SK-N-MC (cell line): ENCODE measurements around the gene CCDC17.

ENCODE experiments used
- DNase-seq: peaks from one replicate; pipeline ENCODE4 v3.0.0-alpha.2; 2011; ENCODE audit warnings: low read depth, low spot score
- H3K27ac ChIP-seq: fragments of 200-600 bp; sonication (generic); 2 replicates; pipeline ENCODE4 v1.5.1; 2016; ENCODE audit warnings: mixed run types
- H3K36me3 ChIP-seq: fragments of 200-600 bp; sonication (generic); 2 replicates; pipeline ENCODE4 v1.6.1; 2017; ENCODE audit warnings: antibody characterized with exemption, low read length, mixed read lengths; ENCODE audit not compliant: insufficient read depth
- H3K4me3 ChIP-seq: fragments of 200-600 bp; sonication (generic); 2 replicates; pipeline ENCODE4 v1.5.1; 2016
- H3K9ac ChIP-seq: fragments of 200-600 bp; sonication (generic); 2 replicates; pipeline ENCODE4 v1.8.0; 2017; ENCODE audit warnings: mixed run types, mixed read lengths; ENCODE audit not compliant: insufficient read length
- H3K9me3 ChIP-seq: fragments of 200-600 bp; sonication (generic); 2 replicates; pipeline ENCODE4 v1.6.1; 2017; ENCODE audit warnings: low read depth, mild to moderate bottlenecking, antibody characterized with exemption, low read length, moderate library complexity, mixed read lengths
- EZH2 ChIP-seq: fragments of 200-600 bp; sonication (generic); IDR thresholded peaks from one replicate; pipeline ENCODE4 v1.6.1; 2017; ENCODE audit warnings: antibody characterized with exemption
- FOXP2 ChIP-seq: optimal IDR thresholded peaks from 2 replicates; pipeline ENCODE3; 2011; ENCODE audit warnings: mild to moderate bottlenecking, moderate library complexity; ENCODE audit not compliant: insufficient read depth; ENCODE audit errors: extremely low read length, control extremely low read depth
- POLR2AphosphoS5 ChIP-seq: IDR thresholded peaks from 2 replicates; pipeline ENCODE4 v1.6.1; 2012; ENCODE audit warnings: mild to moderate bottlenecking, low read depth, low read length, borderline replicate concordance

Gene CCDC17

DNA sequence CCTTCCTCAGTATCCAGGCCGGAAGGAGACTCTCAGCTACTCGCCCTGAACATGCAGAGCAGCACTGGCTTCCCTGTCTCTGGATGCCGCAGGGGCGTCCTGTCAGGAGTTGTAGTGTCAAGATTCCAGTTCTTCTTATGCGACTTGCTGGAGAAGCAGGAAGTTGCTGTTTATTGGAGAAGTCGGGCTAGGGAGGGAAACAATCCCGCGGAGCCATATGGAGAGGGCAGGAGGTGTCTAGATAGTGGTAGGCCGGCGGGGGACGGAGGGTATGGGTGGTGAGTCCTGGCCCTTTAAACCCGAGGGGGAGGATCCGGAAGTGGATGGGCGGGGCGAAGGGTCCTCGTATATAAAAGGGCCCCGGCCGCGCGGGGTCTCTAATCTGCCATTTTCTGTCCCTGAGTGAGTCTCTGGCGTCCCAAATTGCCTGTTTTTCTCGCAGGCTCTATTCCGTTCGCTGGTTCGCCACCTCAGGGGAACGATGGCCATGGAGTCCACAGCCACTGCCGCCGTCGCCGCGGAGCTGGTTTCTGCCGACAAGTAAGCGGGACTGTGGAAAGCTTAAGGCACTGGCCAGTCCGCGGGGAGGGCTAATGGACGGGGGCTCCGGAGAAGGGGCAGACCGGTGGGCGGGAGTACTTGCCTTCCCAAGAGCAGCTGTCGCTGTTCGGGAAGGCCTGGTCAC is 40.0 kb downstream of the CCDC17 start, which contains the start of gene NASP:
Gene NASP (plus strand): TSS at position 376 of the 685 bp plus-strand sequence. CDS start 106 bp downstream, at position 482.
- H3K9ac ChIP-seq = peak within 1 kb of the TSS; percentile 99
- H3K27ac ChIP-seq = peak within 1 kb of the TSS; percentile 98
- no peak for TF ChIP-seq FOXP2
- peak; percentile 99 for TF ChIP-seq POLR2AphosphoS5
- peaks cover 27% of the 10 kb centered on the region for H3K36me3 ChIP-seq
- H3K9me3 ChIP-seq = no peaks in the 10 kb centered on the region
- peak within 1 kb of the TSS; percentile 96 for H3K4me3 ChIP-seq
- peak; percentile 65 for DNase-seq

DNA sequence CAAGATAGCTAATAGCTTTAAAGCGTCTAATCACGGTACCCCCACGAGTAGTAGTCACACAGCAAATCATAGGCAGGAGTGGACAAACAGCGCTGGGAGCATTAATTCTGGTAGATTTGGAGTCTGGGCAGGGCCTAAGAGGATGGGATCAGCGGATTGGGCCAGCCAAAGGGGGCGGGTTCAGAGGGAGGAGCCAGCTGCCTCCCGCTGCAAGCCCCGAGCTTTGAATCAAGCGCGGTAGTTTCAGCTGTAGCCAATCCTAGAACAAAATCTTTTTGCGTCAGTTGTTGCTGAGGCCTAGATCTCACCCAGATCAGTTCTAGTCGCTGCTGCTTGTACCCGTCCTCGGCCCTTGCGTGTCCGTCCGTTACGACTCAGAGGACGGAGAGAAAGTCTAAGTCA is 40.6 kb downstream of the CCDC17 start:
- TF ChIP-seq FOXP2 = no peak
- TF ChIP-seq POLR2AphosphoS5 = no peak
- TF ChIP-seq EZH2 = no peak
- peak overlapping the region; percentile 98; the same call in 1 of the 2 replicates for H3K27ac ChIP-seq
- H3K36me3 ChIP-seq = peaks cover 23% of the 10 kb centered on the region
- H3K9ac ChIP-seq = peak overlapping the region; percentile 99
- H3K4me3 ChIP-seq = peak overlapping the region; percentile 96
- DNase-seq = peak; percentile 92
- H3K9me3 ChIP-seq = 0 out of 2 replicates have a peak, but pooled peaks cover 3% of the 10 kb centered on the region

DNA sequence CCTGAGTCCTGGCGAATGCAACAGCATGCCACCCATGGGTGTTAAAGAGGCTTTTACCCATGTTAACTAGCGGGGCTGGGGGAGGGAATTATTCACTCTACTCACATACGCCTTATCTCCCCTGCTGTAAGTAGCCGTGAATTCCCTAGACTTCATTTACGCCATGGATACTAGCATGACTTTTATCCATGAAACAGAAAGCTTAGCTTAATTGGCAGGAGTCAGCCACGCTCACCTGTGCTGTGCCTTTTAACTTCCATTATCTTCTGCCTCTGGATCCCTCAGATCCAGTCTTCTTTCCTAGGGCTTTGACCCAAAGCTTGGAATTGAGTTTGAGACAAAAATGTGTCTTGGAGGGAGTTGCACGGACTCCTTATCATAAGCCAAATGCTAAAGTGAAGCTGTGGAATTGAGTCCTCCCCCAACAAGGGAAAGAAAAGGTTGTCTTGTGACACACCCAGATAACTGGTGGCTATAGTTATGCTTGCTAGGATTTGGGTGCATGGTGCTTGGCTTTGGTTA is 49.7 kb downstream of the CCDC17 start:
- no peak for TF ChIP-seq EZH2
- TF ChIP-seq POLR2AphosphoS5 = no peak
- no peak for TF ChIP-seq FOXP2
- H3K9ac ChIP-seq = no peak overlapping the region
- DNase-seq = no peak
- H3K9me3 ChIP-seq = 0 out of 2 replicates have a peak, but pooled peaks cover 3% of the 10 kb centered on the region
- no peak overlapping the region for H3K4me3 ChIP-seq
- H3K27ac ChIP-seq = no peak overlapping the region
- peaks cover 20% of the 10 kb centered on the region for H3K36me3 ChIP-seq

DNA sequence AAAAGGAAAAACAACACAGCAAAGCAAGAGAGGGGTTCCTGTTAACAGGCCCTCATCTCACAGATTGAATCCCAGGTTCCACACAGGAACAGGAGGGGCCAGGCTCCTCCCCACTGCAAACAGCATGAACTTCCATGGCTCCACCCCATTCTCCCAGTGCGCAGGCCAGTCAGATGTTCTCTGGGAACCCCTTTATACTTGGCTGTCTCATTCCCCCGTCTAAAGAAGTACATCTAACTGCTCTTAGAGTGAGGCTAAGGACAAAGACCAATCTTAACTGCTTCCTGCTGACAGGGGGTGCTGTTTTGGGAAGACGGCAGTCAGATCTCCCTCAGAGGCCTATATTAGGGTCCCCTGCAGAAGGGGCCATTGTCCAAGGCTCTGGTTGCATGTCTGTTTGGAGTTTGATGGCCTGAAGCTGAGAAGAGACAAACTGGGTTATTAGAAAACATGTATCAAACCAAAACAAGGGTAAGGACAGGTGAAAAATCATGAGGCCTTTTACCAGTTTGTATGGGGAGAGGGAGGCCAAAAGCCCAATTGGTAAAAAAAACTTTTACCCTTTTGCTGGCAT is 50.5 kb downstream of the CCDC17 start:
- Histone ChIP-seq H3K4me3 (no peak overlapping the region), H3K9ac (no peak overlapping the region), H3K9me3 (0 out of 2 replicates have a peak, but pooled peaks cover under 1% of the 10 kb centered on the region), H3K36me3 (peaks cover 29% of the 10 kb centered on the region), H3K27ac (no peak overlapping the region)
- TF ChIP-seq EZH2 (no peak), FOXP2 (no peak), POLR2AphosphoS5 (no peak)
- DNase-seq = no peak

DNA sequence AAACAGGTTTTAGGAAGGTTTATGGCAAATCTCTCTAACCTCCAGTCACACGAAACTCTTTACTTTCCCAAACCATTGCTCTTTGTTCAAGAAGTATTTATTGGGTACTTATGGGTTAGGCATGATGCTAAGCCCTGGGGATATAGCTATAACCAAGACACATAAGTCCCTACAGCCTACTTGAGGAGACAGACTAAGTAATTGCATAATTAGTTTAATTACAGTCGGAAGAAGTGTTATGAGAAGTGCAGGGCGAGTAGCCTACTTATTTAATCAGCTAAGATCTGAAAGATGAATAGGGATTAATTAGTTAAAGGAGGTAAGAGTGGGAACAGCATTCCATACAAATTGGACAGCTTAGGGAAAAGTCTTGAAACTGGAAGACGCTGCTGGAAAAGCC is 53.2 kb downstream of the CCDC17 start:
- Histone ChIP-seq H3K4me3 (no peak overlapping the region), H3K27ac (no peak overlapping the region), H3K9me3 (no peaks in the 10 kb centered on the region), H3K36me3 (peaks cover 49% of the 10 kb centered on the region), H3K9ac (no peak overlapping the region)
- no peak for TF ChIP-seq POLR2AphosphoS5
- TF ChIP-seq FOXP2 = no peak
- TF ChIP-seq EZH2 = no peak
- DNase-seq = no peak
